ENCODE data around the gene OSTN.

Gene OSTN

GRCh38 chr3:191314109-191314728 is 115.2 kb downstream of the OSTN start:
- DNase-seq (ENCODE audit: low read depth in 2 of 2): no peak
